SK-N-DZ (cell line): ENCODE results near the gene ZSCAN26.
"Not testable (repeated sequence)": the region's sequence is repeated elsewhere in the genome, so short reads cannot be mapped to it uniquely, and the experiment has no call there.

ENCODE experiments used
- DNase-seq: peaks from one replicate; pipeline ENCODE4 v3.0.0-alpha.2; 2015; ENCODE audit warnings: low spot score
- small RNA-seq, 2 experiments: library from RNA; depleted of rRNA; stranded (forward); fragments of <200 nt; gene quantifications; one replicate each; pipeline ENCODE3, GENCODE V24; 2014

The ZSCAN26 gene

DNA sequence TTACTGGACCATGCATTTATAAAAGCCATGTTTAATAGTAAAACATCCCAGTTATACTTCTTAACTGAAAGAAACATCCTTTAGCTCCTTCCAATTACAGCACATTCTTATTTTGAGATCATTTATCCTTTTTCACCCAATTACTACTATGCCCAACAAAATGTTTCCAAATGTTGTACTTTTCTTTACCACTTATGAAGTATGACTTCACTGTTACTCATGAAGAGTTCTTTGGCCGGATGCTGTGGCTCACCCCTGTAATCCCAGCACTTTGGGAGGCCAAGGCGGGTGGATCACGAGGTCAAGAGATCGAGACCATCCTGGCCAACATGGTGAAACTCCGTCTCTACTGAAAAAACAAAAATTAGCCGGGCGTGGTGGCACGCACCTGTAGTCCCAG lies 50.9 kb downstream of the ZSCAN26 start:
- DNase-seq: not testable (repeated sequence)

DNA sequence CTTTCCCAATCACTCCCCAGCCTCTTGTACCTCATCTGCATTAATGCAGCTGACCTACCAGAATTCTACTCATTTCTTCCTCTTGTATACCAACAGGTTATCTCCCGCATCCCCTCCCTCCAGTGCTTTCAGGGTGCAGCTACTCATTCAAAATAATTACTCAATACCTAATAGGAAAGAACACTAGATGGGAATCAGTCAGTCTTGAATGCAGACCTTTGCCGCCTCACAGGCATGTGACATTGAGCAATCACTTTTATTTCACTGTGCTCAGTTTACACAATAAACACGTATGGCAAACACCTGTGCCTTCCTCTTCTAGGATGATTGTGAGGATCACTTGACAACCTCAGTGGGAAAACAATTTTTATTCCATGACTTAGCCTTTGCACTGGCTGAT lies 55.7 kb downstream of the ZSCAN26 start:
- DNase-seq: no peak

DNA sequence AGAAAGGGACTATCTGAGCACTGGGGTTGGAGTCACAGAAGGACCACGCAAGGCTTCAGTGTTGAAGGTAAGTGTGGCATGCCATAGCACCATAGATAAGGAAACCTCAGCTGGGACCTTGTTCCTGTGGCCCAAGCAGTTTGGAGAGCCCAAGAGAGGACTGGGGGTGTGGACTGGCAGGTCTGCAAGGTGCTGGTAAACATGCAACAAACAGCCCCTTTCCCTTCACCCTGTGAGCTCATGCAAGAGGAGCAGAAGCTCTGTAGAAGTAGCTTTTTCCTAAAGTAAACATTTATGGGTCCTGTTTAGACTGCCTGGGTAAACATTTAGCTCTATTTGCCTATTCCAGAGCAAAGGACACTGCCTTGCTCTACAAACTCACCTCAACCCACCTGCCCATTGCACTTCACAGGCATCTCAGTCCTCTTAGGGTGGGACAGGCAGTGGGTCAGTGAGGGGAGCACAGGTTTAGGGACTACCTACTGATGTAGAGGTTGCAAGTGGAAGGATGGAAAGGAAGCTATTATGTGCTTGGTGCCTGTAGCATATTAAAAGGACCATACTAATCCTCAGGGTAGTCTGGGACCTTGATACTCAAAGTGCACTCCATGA lies 57.0 kb downstream of the ZSCAN26 start:
- DNase-seq: no peak

DNA sequence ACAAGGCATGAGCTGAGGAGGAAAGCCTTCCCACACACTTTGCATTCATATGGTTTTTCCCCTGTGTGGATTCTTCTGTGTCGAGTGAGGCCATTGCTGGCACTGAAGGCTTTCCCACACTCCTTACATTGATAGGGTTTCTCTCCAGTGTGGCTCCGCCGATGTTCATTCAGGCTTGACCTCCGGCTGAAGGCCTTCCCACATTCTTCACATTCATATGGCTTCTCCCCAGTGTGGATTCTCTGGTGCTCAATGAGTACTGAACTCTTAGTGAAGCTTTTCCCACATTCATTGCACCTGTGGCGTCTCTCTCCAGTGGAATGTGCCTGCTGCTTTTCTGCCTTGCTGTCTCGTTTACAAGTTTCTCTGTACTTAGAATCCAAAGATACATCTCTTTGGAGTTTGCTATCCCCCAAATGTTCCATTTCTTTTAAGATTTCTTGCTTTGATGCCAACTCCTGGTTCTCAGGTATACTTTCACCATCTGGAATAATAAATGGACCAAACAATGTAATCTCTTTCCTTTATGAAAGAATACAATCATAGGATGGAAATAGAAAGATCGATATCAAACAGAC lies 59.5 kb downstream of the ZSCAN26 start:
- DNase-seq: no peak

Small RNA genes lying within 50 kb of the gene (small RNA-seq; reads per million reads assigned to genes)
- gene AL021997.1: 0 reads per million in 2 experiments
- 0 reads per million in 2 experiments for gene AL021997.2
